ENCODE data around the gene NRXN3. TPM values are rescaled to one million over a fixed set of nuclear protein-coding genes. Genes with fewer than 3 reads are reported as not detected.

The NRXN3 gene
- total and polyA plus RNA-seq, 2 of the 13 experiments (the other 11 are each of a cell fraction or from before 2014, with no cell fraction given), result 0.03 TPM; not detected in 1

DNA sequence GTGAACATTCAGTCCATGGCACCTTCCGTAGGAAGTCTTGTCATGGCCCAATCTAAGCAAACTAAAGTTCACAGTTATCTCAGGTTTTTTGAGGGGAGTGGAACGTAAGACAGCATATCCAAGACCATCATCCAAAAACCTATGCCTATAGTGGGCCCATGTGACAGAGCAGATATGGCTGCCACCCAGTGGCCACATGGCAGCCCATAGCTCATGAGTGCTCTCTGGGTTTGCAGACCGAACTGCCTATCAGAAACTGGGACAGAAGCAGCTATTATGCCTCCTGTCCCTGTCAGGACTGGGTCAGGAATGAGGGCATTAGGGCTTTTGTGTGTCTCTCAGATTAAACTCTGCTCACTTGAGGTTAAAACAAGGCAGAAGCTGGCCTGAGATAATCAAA, 503.7 kb downstream of the NRXN3 start:
- 0 out of 3 replicates have a peak, but pooled peaks have one; percentile 30 for ATAC-seq
- Histone ChIP-seq H3K9ac (ENCODE audit: insufficient read depth, low read depth, low read length) (no peak overlapping the region), H3K79me2 (ENCODE audit: insufficient read depth, low read length) (no peaks in the 10 kb centered on the region), H4K20me1 (ENCODE audit: insufficient read depth, low read length) (no peaks in the 10 kb centered on the region), H3K36me3 (replicated peaks in 1 of 2; ENCODE audit: control insufficient read depth in 1 of 2, insufficient read depth in 2 of 2, low read length in 2 of 2) (no peaks in the 10 kb centered on the region), H3K27ac (ENCODE audit: extremely low read length, insufficient read depth, low read length) (no peak overlapping the region), H2AFZ (ENCODE audit: low read length) (no peak overlapping the region), H3K27me3 (ENCODE audit: control insufficient read depth in 1 of 2, insufficient read depth in 2 of 2, low read length in 2 of 2) (no peaks in the 10 kb centered on the region), H3K4me1 (ENCODE audit: insufficient read depth, low read length) (no peaks in the 10 kb centered on the region), H3K4me2 (ENCODE audit: low read depth, low read length) (no peak overlapping the region), H3K4me3 (replicated peaks in 1 of 3; ENCODE audit: insufficient read depth in 1 of 3, low read depth in 2 of 3, low read length in 3 of 3) (no peak overlapping the region), H3K9me3 (ENCODE audit: low read length) (no peaks in the 10 kb centered on the region)
- intact Hi-C loops (cut with micrococcal nuclease; ENCODE audit: unreplicated experiment) (no loop called here), in situ Hi-C loops (cut with HindIII; ENCODE audit: extremely low pct_ligation_motif_present, low pct_unique_long_range_greater_than_20kb) (no loop called here)
- WGBS (ENCODE audit: low lambda C conversion rate), result 0% methylated on average over 2 of the region's 3 CpGs
- ChIA-PET POLR2A (no interaction called here), CTCF (ENCODE audit: low intra/inter-chr PET ratio, low total read pairs) (no interaction called here)
- TF ChIP-seq, protein P1, sequence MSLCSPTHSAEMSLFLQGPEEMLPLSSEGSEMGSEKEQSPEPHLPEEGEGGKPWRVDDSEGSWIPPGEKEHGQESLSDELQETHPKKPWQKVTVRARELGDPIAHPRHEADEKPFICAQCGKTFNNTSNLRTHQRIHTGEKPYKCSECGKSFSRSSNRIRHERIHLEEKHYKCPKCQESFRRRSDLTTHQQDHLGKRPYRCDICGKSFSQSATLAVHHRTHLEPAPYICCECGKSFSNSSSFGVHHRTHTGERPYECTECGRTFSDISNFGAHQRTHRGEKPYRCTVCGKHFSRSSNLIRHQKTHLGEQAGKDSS (CRISPR knock-in tag; IDR thresholded peaks at IDR 0.05; ENCODE audit: borderline replicate concordance, low read depth), result no peak
- TF ChIP-seq ZNF674 (CRISPR knock-in tag; IDR thresholded peaks at IDR 0.05; ENCODE audit: low read depth), result no peak
- TF ChIP-seq SKI (IDR thresholded peaks at IDR 0.05; ENCODE audit: partially characterized antibody), result no peak
- TF ChIP-seq SIN3B (IDR thresholded peaks at IDR 0.05; ENCODE audit: low read length), result no peak
- no peak for TF ChIP-seq ZSCAN31 (CRISPR knock-in tag; IDR thresholded peaks at IDR 0.05; ENCODE audit: low read depth)
- no peak for TF ChIP-seq ZNF605 (CRISPR knock-in tag; IDR thresholded peaks at IDR 0.05)
- no peak for FAIRE-seq
- no peak for DNase-seq (ENCODE audit: low spot score)
- BruUV-seq (replicated peaks), result no TSS peak

DNA sequence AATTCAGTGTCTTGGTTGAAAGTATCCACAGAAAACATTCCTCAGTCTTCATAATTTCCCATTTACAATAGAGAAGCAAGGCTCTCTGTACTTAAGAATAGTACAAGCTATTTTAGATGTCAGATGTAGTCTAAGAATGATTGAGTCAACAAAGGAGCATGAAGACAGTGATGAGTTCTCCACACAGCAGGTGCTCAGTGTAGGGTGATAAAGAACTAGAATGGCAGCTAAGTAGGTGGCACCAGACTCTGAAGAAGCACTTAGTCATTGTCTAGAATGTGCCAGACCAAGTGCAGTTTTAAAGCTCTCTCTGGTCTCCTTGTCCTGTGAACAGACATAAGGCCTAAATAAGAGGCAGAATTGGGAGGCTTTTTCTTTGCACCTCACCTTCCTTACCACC, 504.6 kb downstream of the NRXN3 start:
- no TSS peak for BruUV-seq (replicated peaks)
- Histone ChIP-seq H3K27me3 (ENCODE audit: control insufficient read depth in 1 of 2, insufficient read depth in 2 of 2, low read length in 2 of 2) (no peaks in the 10 kb centered on the region), H3K9me3 (ENCODE audit: low read length) (no peaks in the 10 kb centered on the region), H3K9ac (ENCODE audit: insufficient read depth, low read depth, low read length) (no peak overlapping the region), H3K27ac (ENCODE audit: extremely low read length, insufficient read depth, low read length) (no peak overlapping the region), H4K20me1 (ENCODE audit: insufficient read depth, low read length) (no peaks in the 10 kb centered on the region), H3K4me2 (ENCODE audit: low read depth, low read length) (no peak overlapping the region), H3K4me1 (ENCODE audit: insufficient read depth, low read length) (no peaks in the 10 kb centered on the region), H2AFZ (ENCODE audit: low read length) (no peak overlapping the region), H3K4me3 (replicated peaks in 1 of 3; ENCODE audit: insufficient read depth in 1 of 3, low read depth in 2 of 3, low read length in 3 of 3) (no peak overlapping the region), H3K79me2 (ENCODE audit: insufficient read depth, low read length) (no peaks in the 10 kb centered on the region), H3K36me3 (replicated peaks in 1 of 2; ENCODE audit: control insufficient read depth in 1 of 2, insufficient read depth in 2 of 2, low read length in 2 of 2) (no peaks in the 10 kb centered on the region)
- ATAC-seq (no peak), FAIRE-seq (no peak), DNase-seq (ENCODE audit: low spot score) (no peak)
- in situ Hi-C loops (cut with HindIII; ENCODE audit: extremely low pct_ligation_motif_present, low pct_unique_long_range_greater_than_20kb) (no loop called here), intact Hi-C loops (cut with micrococcal nuclease; ENCODE audit: unreplicated experiment) (no loop called here)
- CTCF ChIA-PET (ENCODE audit: low intra/inter-chr PET ratio, low total read pairs), result no interaction called here
- POLR2A ChIA-PET, result no interaction called here
- TF ChIP-seq ZNF660 (CRISPR knock-in tag; IDR thresholded peaks at IDR 0.05; ENCODE audit: borderline replicate concordance, low read depth) (no peak), ZNF260 (CRISPR knock-in tag; IDR thresholded peaks at IDR 0.05; ENCODE audit: borderline replicate concordance, low read depth) (no peak), MZF1 (CRISPR knock-in tag; IDR thresholded peaks at IDR 0.05; ENCODE audit: borderline replicate concordance) (no peak), PRMT3 (CRISPR knock-in tag; IDR thresholded peaks at IDR 0.05; ENCODE audit: borderline replicate concordance, low read depth) (no peak), FOXK1 (CRISPR knock-in tag; IDR thresholded peaks at IDR 0.05; ENCODE audit: borderline replicate concordance, low read depth) (no peak), HMG20A (CRISPR knock-in tag; IDR thresholded peaks at IDR 0.05; ENCODE audit: borderline replicate concordance) (no peak), ZSCAN29 (CRISPR knock-in tag; conservative IDR thresholded peaks at IDR 0.05) (no peak), AGO1 (IDR thresholded peaks at IDR 0.05; ENCODE audit: low read depth, low read length, poor library complexity, severe bottlenecking) (no peak), HDAC6 (IDR thresholded peaks at IDR 0.05; ENCODE audit: low read depth, low read length) (no peak), TBP (CRISPR knock-in tag; IDR thresholded peaks at IDR 0.05) (no peak), ZNF224 (CRISPR knock-in tag; IDR thresholded peaks at IDR 0.05) (no peak)
- TF ChIP-seq, protein P2, sequence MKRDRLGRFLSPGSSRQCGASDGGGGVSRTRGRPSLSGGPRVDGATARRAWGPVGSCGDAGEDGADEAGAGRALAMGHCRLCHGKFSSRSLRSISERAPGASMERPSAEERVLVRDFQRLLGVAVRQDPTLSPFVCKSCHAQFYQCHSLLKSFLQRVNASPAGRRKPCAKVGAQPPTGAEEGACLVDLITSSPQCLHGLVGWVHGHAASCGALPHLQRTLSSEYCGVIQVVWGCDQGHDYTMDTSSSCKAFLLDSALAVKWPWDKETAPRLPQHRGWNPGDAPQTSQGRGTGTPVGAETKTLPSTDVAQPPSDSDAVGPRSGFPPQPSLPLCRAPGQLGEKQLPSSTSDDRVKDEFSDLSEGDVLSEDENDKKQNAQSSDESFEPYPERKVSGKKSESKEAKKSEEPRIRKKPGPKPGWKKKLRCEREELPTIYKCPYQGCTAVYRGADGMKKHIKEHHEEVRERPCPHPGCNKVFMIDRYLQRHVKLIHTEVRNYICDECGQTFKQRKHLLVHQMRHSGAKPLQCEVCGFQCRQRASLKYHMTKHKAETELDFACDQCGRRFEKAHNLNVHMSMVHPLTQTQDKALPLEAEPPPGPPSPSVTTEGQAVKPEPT (CRISPR knock-in tag; IDR thresholded peaks at IDR 0.05; ENCODE audit: low read depth), result no peak

Data from HepG2 (cell line).